WI38 (cell line): Measurements from ENCODE around the gene STXBP5.

Source experiments
- H3K4me3 ChIP-seq: 2 replicates; pipeline ENCODE4 v1.5.1; 2011; ENCODE audit warnings: low read depth, mild to moderate bottlenecking, control low read depth, low read length
- CTCF ChIP-seq: IDR thresholded peaks from 2 replicates; pipeline ENCODE4 v1.5.1; 2012; ENCODE audit warnings: low read depth, mild to moderate bottlenecking, control low read depth, low read length

Gene STXBP5

GRCh38 chr6:147226877-147227276 is 22.7 kb downstream of the STXBP5 start:
- H3K4me3 ChIP-seq, result no peak overlapping the region
- TF ChIP-seq CTCF, result no peak

GRCh38 chr6:147227770-147228320 is 23.6 kb downstream of the STXBP5 start:
- no peak for TF ChIP-seq CTCF
- no peak overlapping the region for H3K4me3 ChIP-seq

GRCh38 chr6:147231589-147231988 is 27.4 kb downstream of the STXBP5 start:
- H3K4me3 ChIP-seq, result no peak overlapping the region
- no peak for TF ChIP-seq CTCF

GRCh38 chr6:147234685-147235084 is 30.5 kb downstream of the STXBP5 start:
- no peak overlapping the region for H3K4me3 ChIP-seq
- no peak for TF ChIP-seq CTCF

GRCh38 chr6:147238164-147238563 is 33.9 kb downstream of the STXBP5 start:
- no peak for TF ChIP-seq CTCF
- no peak overlapping the region for H3K4me3 ChIP-seq

GRCh38 chr6:147238906-147239305 is 34.7 kb downstream of the STXBP5 start:
- no peak for TF ChIP-seq CTCF
- H3K4me3 ChIP-seq, result no peak overlapping the region

GRCh38 chr6:147244832-147245231 is 40.6 kb downstream of the STXBP5 start:
- H3K4me3 ChIP-seq, result no peak overlapping the region
- no peak for TF ChIP-seq CTCF
